ENCODE results near the gene IL4R. TPM values are rescaled to one million over a fixed set of nuclear protein-coding genes. Genes with fewer than 3 reads are reported as not detected.

Gene IL4R
- total RNA-seq, 6 experiments from 2014 or later, result 38.8 to 147 (median 46.9) TPM

GRCh38 chr16:27381974-27382855 lies 68.4 kb downstream of the IL4R start:
- WGBS (ENCODE audit: insufficient coverage, low coverage, low lambda C conversion rate, missing lambda C conversion rate), result 62% methylated on average over 8 of the region's 10 CpGs
- intact Hi-C loops (cut with DNase I), result no loop called here
- ATAC-seq (no peak), DNase-seq (no peak)
- no peak overlapping the region for H3K4me3 ChIP-seq
- no peaks in the 10 kb centered on the region for H3K9me3 ChIP-seq
- no peak for TF ChIP-seq POLR2A (IDR thresholded peaks at IDR 0.05)
- no peak for TF ChIP-seq CTCF (IDR thresholded peaks at IDR 0.05)
- H3K4me1 ChIP-seq, result no peaks in the 10 kb centered on the region
- no peaks in the 10 kb centered on the region for H3K27me3 ChIP-seq
- H3K36me3 ChIP-seq, result no peaks in the 10 kb centered on the region
- no peak overlapping the region for H3K27ac ChIP-seq

GRCh38 chr16:27383556-27384243 lies 69.9 kb downstream of the IL4R start:
- H3K27me3 ChIP-seq, result no peaks in the 10 kb centered on the region
- H3K27ac ChIP-seq, result no peak overlapping the region
- 53% methylated on average over 6 of the region's 15 CpGs for WGBS (ENCODE audit: insufficient coverage, low coverage, low lambda C conversion rate, missing lambda C conversion rate)
- H3K4me1 ChIP-seq, result no peaks in the 10 kb centered on the region
- peak; percentile 54 to 81 (median 64) for ATAC-seq
- DNase-seq, result peak in 1 of 3 donors; percentile 49
- no peak overlapping the region for H3K4me3 ChIP-seq
- H3K36me3 ChIP-seq, result no peaks in the 10 kb centered on the region
- TF ChIP-seq POLR2A (IDR thresholded peaks at IDR 0.05) (no peak), CTCF (IDR thresholded peaks at IDR 0.05) (no peak)
- intact Hi-C loops (cut with DNase I), result no loop called here
- H3K9me3 ChIP-seq, result no peaks in the 10 kb centered on the region

GRCh38 chr16:27384425-27384824 lies 70.7 kb downstream of the IL4R start:
- H3K27ac ChIP-seq, result no peak overlapping the region
- no peaks in the 10 kb centered on the region for H3K36me3 ChIP-seq

DNA sequence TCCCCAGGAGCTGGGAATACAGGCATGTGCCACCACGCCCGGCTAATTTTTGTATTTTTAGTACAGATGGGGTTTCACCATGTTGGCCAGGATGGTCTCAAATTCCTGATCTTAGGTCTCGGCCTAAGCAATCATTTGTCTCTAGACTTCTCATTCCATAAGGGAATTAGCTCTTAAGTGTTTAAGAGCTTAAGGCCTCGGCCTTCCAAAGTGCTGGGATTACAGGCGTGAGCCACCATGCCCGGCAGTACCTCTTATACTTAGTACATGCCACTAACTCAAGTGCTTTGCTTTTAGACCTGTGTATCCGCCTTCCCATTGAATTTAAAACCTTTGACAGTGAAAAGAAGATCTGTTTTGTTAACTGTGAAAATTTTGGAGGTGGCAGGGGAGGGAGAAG lies 71.6 kb downstream of the IL4R start:
- Histone ChIP-seq H3K9me3 (no peaks in the 10 kb centered on the region), H3K27ac (no peak overlapping the region), H3K4me1 (no peaks in the 10 kb centered on the region), H3K4me3 (no peak overlapping the region), H3K36me3 (no peaks in the 10 kb centered on the region), H3K27me3 (no peaks in the 10 kb centered on the region)
- WGBS (ENCODE audit: insufficient coverage, low coverage, low lambda C conversion rate, missing lambda C conversion rate), result 76% methylated on average over 5 of the region's 7 CpGs
- no peak for TF ChIP-seq CTCF (IDR thresholded peaks at IDR 0.05)
- TF ChIP-seq POLR2A (IDR thresholded peaks at IDR 0.05), result no peak
- ATAC-seq, result no peak
- DNase-seq, result no peak
- intact Hi-C loops (cut with DNase I), result no loop called here

More at GRCh38 chr16:27384425-27384824, 70.7 kb downstream of the IL4R start:
- Histone ChIP-seq H3K27me3 (no peaks in the 10 kb centered on the region), H3K9me3 (no peaks in the 10 kb centered on the region), H3K4me3 (no peak overlapping the region), H3K4me1 (no peaks in the 10 kb centered on the region)
- WGBS (ENCODE audit: insufficient coverage, low coverage, low lambda C conversion rate, missing lambda C conversion rate), result 51% methylated on average over 5 of the region's 5 CpGs
- TF ChIP-seq POLR2A (IDR thresholded peaks at IDR 0.05), result no peak
- no peak for TF ChIP-seq CTCF (IDR thresholded peaks at IDR 0.05)
- ATAC-seq (no peak), DNase-seq (no peak)
- intact Hi-C loops (cut with DNase I), result no loop called here

All from right lobe of liver (tissue), 6 donors.